ENCODE results near the gene RAB7A. TPM values are rescaled to one million over a fixed set of nuclear protein-coding genes. Genes with fewer than 3 reads are reported as not detected.

The RAB7A gene
- total and polyA plus RNA-seq, 2 experiments from 2014 or later: 108 to 269 TPM

Small RNA genes within 50 kb of the gene (small RNA-seq; reads per million reads assigned to genes)
- gene RF00399: not detected

Other genes starting within 250 kb of the RAB7A start
- gene GATA2, start 233.0 kb upstream of the RAB7A start, total RNA-seq: 0.88 and 2.6 TPM in 2 replicates
- gene GATA2, start 233.0 kb upstream of the RAB7A start, polyA plus RNA-seq: 2.4 and 3.5 TPM in 2 replicates
- gene RPN1, start 75.4 kb upstream of the RAB7A start, total RNA-seq: 415 and 419 TPM in 2 replicates
- gene RPN1, start 75.4 kb upstream of the RAB7A start, polyA plus RNA-seq: 386 and 422 TPM in 2 replicates
- 26.0 and 33.8 TPM in 2 replicates for gene ACAD9, start 153.4 kb downstream of the RAB7A start, total RNA-seq
- gene ACAD9, start 153.4 kb downstream of the RAB7A start, polyA plus RNA-seq: 29.7 and 32.0 TPM in 2 replicates